ENCODE results near the gene FUT3.

Gene FUT3

GRCh38 chr19:5822181-5822844 is 28.9 kb downstream of the FUT3 start:
- DNase-seq: no peak

- no peak for DNase-seq
Measured at GRCh38 chr19:5821521-5822180, 29.6 kb downstream of the FUT3 start.

- DNase-seq: no peak
Measured at GRCh38 chr19:5820785-5821184, 30.5 kb downstream of the FUT3 start.

GRCh38 chr19:5818594-5818993 is 32.7 kb downstream of the FUT3 start:
- DNase-seq: no peak

GRCh38 chr19:5817218-5817617 is 34.0 kb downstream of the FUT3 start:
- DNase-seq: no peak

- no peak for DNase-seq
Measured at GRCh38 chr19:5814852-5815246, 36.4 kb downstream of the FUT3 start.

GRCh38 chr19:5814123-5814851 is 37.0 kb downstream of the FUT3 start:
- DNase-seq: no peak

- no peak for DNase-seq
Measured at GRCh38 chr19:5811117-5811516, 40.1 kb downstream of the FUT3 start.

GRCh38 chr19:5809469-5809868 is 41.8 kb downstream of the FUT3 start:
- no peak for DNase-seq

GRCh38 chr19:5809053-5809452 is 42.2 kb downstream of the FUT3 start:
- no peak for DNase-seq

GRCh38 chr19:5808120-5808816 is 43.0 kb downstream of the FUT3 start:
- DNase-seq: no peak

GRCh38 chr19:5806905-5807304 is 44.3 kb downstream of the FUT3 start:
- no peak for DNase-seq

GRCh38 chr19:5806133-5806489 is 45.1 kb downstream of the FUT3 start:
- no peak for DNase-seq

GRCh38 chr19:5805462-5806132 is 45.7 kb downstream of the FUT3 start:
- peak; percentile 79 for DNase-seq

GRCh38 chr19:5804516-5805461 is 46.5 kb downstream of the FUT3 start, which contains the start of gene NRTN:
NRTN (plus strand) TSS chr19:5805067; CDS start chr19:5824166, 19,099 bp downstream.
- peak; percentile 40 for DNase-seq

GRCh38 chr19:5803752-5804515 is 47.3 kb downstream of the FUT3 start:
- peak; percentile 94 for DNase-seq

- no peak for DNase-seq
Measured at GRCh38 chr19:5803441-5803751, 47.9 kb downstream of the FUT3 start.

GRCh38 chr19:5801796-5802619 is 49.2 kb downstream of the FUT3 start:
- DNase-seq: peak; percentile 82

- no peak for DNase-seq
Measured at GRCh38 chr19:5800361-5801270, 50.6 kb downstream of the FUT3 start.
